ENCODE data around the gene F10.

Gene F10

GRCh38 chr13:113176822-113177221, 54.2 kb downstream of the F10 start:
- no peak for DNase-seq

GRCh38 chr13:113178070-113178895, 55.7 kb downstream of the F10 start:
- DNase-seq: no peak

- DNase-seq: no peak
Observed at GRCh38 chr13:113178896-113179167, 56.2 kb downstream of the F10 start.

- no peak for DNase-seq
Observed at GRCh38 chr13:113179374-113180230, 57.0 kb downstream of the F10 start.

- DNase-seq: no peak
Observed at GRCh38 chr13:113182046-113182445, 59.4 kb downstream of the F10 start.

- no peak for DNase-seq
Observed at GRCh38 chr13:113183450-113184129, 61.0 kb downstream of the F10 start.

GRCh38 chr13:113184568-113185440, 62.2 kb downstream of the F10 start:
- DNase-seq: no peak

GRCh38 chr13:113186061-113186900, 63.7 kb downstream of the F10 start:
- DNase-seq: no peak

GRCh38 chr13:113187263-113187669, 64.7 kb downstream of the F10 start:
- no peak for DNase-seq

- DNase-seq: no peak
Observed at GRCh38 chr13:113187883-113188665, 65.5 kb downstream of the F10 start.

- DNase-seq: no peak
Observed at GRCh38 chr13:113190181-113190580, 67.6 kb downstream of the F10 start.

GRCh38 chr13:113192279-113192678, 69.7 kb downstream of the F10 start:
- DNase-seq: no peak

GRCh38 chr13:113192902-113193301, 70.3 kb downstream of the F10 start:
- DNase-seq: no peak

GRCh38 chr13:113195360-113195759, 72.8 kb downstream of the F10 start:
- no peak for DNase-seq

- no peak for DNase-seq
Observed at GRCh38 chr13:113196970-113197737, 74.6 kb downstream of the F10 start.
